Thymus (tissue), 11 donors: Measurements from ENCODE around the gene CMIP. TPM values are rescaled to one million over a fixed set of nuclear protein-coding genes. Genes with fewer than 3 reads are reported as not detected.
A peak's percentile ranks its signal among the peaks of the same experiment; 100 is the strongest.

Experiments used
- DNase-seq, 9 donors: peaks; one replicate each; pipeline ENCODE4 v3.0.0-alpha.2; 2013; ENCODE audit warnings: low spot score in 9 of 9, low read depth in 6 of 9, missing footprints in 1 of 9
- H3K27ac ChIP-seq, 2 donors: one replicate each; pipeline ENCODE4 v1.5.1; 2013; ENCODE audit warnings: control low read depth in 1 of 2, low read depth in 1 of 2, low read length in 1 of 2, mild to moderate bottlenecking in 1 of 2, moderate library complexity in 1 of 2
- H3K27me3 ChIP-seq, 2 donors: one replicate each; pipeline ENCODE4 v1.5.1; 2013; ENCODE audit warnings: low read length in 1 of 2; ENCODE audit not compliant: control insufficient read depth in 2 of 2, insufficient read depth in 1 of 2
- H3K36me3 ChIP-seq, 2 donors: one replicate each; pipeline ENCODE4 v1.5.1; 2013; ENCODE audit warnings: low read length in 1 of 2, mild to moderate bottlenecking in 1 of 2, moderate library complexity in 1 of 2; ENCODE audit not compliant: control insufficient read depth in 2 of 2, insufficient read depth in 2 of 2
- H3K4me1 ChIP-seq, 2 donors: one replicate each; pipeline ENCODE4 v1.5.1; 2013; ENCODE audit warnings: low read length in 2 of 2; ENCODE audit not compliant: control insufficient read depth in 2 of 2, insufficient read depth in 2 of 2
- H3K4me3 ChIP-seq, 2 donors: one replicate each; pipeline ENCODE4 v1.5.1; 2013; ENCODE audit warnings: low read length in 2 of 2, control low read depth in 1 of 2, mild to moderate bottlenecking in 1 of 2
- H3K9me3 ChIP-seq, 2 donors: one replicate each; pipeline ENCODE4 v1.5.1; 2013; ENCODE audit warnings: low read length in 1 of 2, mild to moderate bottlenecking in 1 of 2; ENCODE audit not compliant: control insufficient read depth in 2 of 2, insufficient read depth in 1 of 2
- WGBS: extraction: QIAGEN DNeasy Blood & Tissue Kit; methylation state at CpG from one replicate; pipeline ENCODE4 v1.1.7; 2013; 5-methylcytosine and 5-hydroxymethylcytosine counted together
- polyA plus RNA-seq: library from polyadenylated mRNA; stranded (reverse); fragments of 200-250 nt; gene quantifications from one replicate; pipeline ENCODE4 v1.2.3, GENCODE V29; 2013
- total RNA-seq: library from RNA; stranded (reverse); fragments of 120-200 nt; gene quantifications from one replicate; pipeline ENCODE4 v1.2.4, GENCODE V29; 2013
- donor health status: healthy.

The CMIP gene
- total and polyA plus RNA-seq, 2 donors = 5.2 to 19.4 TPM

- DNase-seq = peak in 2 of 9 donors; percentile 23 to 49
- peaks cover 2 to 7% of the 10 kb centered on the region in 2 donors for H3K4me1 ChIP-seq
- no peaks in the 10 kb centered on the region for H3K27me3 ChIP-seq
- H3K4me3 ChIP-seq = no peak overlapping the region
- 88% methylated on average over 23 of the region's 23 CpGs for WGBS
- H3K36me3 ChIP-seq = peaks cover 41 to 43% of the 10 kb centered on the region in 2 donors
- H3K27ac ChIP-seq = no peak overlapping the region
- H3K9me3 ChIP-seq = no peaks in the 10 kb centered on the region
Observed at GRCh38 chr16:81669473-81670350, 225.1 kb downstream of the CMIP start.

GRCh38 chr16:81671738-81672597 lies 227.4 kb downstream of the CMIP start:
- Histone ChIP-seq H3K9me3 (no peaks in the 10 kb centered on the region), H3K27me3 (no peaks in the 10 kb centered on the region), H3K36me3 (peaks cover 36 to 44% of the 10 kb centered on the region in 2 donors), H3K4me3 (no peak overlapping the region), H3K4me1 (peaks cover 2 to 7% of the 10 kb centered on the region in 2 donors), H3K27ac (no peak overlapping the region)
- no peak for DNase-seq
- WGBS = 97% methylated on average over 14 of the region's 14 CpGs

DNA sequence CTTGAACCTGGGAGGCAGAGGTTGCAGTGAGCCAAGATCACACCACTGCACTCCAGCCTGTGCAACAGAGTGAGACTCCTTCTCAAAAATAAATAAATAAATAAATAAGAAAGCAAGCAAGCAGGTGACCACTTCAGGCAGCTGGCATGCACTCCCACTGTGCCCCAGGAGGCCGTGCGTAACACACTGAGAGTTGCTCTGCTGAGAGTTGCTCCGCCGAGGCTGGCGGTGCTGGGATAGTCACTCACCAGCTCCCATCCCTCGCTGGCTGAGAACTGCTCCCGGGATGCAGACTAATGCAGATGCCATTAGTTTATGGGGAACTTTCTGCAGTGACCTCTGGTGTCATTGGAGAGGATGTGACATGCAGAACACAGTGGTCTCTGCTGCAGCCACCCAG lies 228.8 kb downstream of the CMIP start:
- no peak for DNase-seq
- Histone ChIP-seq H3K4me1 (peaks cover 2 to 7% of the 10 kb centered on the region in 2 donors), H3K27ac (no peak overlapping the region), H3K9me3 (no peaks in the 10 kb centered on the region), H3K27me3 (no peaks in the 10 kb centered on the region), H3K4me3 (no peak overlapping the region), H3K36me3 (peaks cover 43 to 46% of the 10 kb centered on the region in 2 donors)
- WGBS = 97% methylated on average over 7 of the region's 7 CpGs

- Histone ChIP-seq H3K27ac (no peak overlapping the region), H3K4me3 (no peak overlapping the region), H3K36me3 (peaks cover 51 to 63% of the 10 kb centered on the region in 2 donors), H3K4me1 (no peaks in the 10 kb centered on the region), H3K9me3 (peaks cover 0 to 1% of the 10 kb centered on the region in 2 donors), H3K27me3 (no peaks in the 10 kb centered on the region)
- WGBS = 98% methylated on average over 3 of the region's 3 CpGs
- DNase-seq = no peak
Observed at GRCh38 chr16:81675662-81676061, 231.1 kb downstream of the CMIP start.

- WGBS = 96% methylated on average over 19 of the region's 19 CpGs
Observed at GRCh38 chr16:81676066-81676882, 231.7 kb downstream of the CMIP start.

DNA sequence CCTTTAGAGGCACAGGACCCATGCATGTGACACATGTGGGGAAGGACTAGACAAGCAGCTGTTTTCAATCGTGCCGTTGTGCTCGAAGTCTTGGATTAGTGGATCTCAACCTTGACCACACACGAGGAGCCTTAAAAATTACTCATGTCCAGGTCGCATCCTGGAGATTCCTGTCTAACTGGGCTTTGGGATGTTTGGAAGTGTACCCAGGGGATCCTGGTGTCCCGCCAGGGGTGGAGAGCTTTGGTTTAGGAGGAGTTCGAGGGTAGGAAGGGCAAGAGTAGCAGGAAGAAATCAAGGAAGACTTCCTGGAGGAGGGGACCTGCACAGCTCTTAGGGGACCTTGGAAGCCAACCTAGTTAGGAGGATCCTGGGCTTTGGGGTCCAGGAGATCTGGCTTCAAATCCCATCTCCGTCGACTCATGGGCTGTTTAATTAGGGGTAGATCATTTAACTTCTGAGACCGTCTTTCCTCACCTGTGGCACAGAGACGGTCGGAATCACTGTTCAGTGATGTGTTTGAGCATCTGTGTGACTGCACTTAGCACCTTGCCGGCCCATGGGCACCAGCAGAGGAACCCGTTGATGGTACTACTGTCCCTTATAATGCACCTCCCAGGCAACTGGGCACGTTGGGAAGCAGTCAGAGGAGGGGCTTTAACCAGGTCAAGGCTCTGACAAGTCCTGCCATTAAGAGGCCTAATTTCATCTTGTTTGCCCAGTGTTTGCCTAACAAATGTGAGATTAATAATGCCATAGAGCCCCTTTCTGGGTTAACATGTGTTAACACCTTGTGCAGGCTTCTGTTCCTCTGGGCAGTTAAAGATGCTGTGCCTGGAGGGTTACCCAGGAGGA lies 232.5 kb downstream of the CMIP start:
- H3K27ac ChIP-seq = no peak overlapping the region
- H3K4me1 ChIP-seq = no peaks in the 10 kb centered on the region
- no peak overlapping the region for H3K4me3 ChIP-seq
- no peaks in the 10 kb centered on the region for H3K27me3 ChIP-seq
- peaks cover 0 to 1% of the 10 kb centered on the region in 2 donors for H3K9me3 ChIP-seq
- peaks cover 47 to 64% of the 10 kb centered on the region in 2 donors for H3K36me3 ChIP-seq
- 98% methylated on average over 15 of the region's 15 CpGs for WGBS
- DNase-seq = no peak

More at GRCh38 chr16:81676066-81676882, 231.7 kb downstream of the CMIP start:
- H3K9me3 ChIP-seq = peaks cover 0 to 1% of the 10 kb centered on the region in 2 donors
- no peak overlapping the region for H3K27ac ChIP-seq
- H3K36me3 ChIP-seq = peaks cover 49 to 69% of the 10 kb centered on the region in 2 donors
- DNase-seq = no peak
- no peak overlapping the region for H3K4me3 ChIP-seq
- H3K4me1 ChIP-seq = no peaks in the 10 kb centered on the region
- H3K27me3 ChIP-seq = no peaks in the 10 kb centered on the region

DNA sequence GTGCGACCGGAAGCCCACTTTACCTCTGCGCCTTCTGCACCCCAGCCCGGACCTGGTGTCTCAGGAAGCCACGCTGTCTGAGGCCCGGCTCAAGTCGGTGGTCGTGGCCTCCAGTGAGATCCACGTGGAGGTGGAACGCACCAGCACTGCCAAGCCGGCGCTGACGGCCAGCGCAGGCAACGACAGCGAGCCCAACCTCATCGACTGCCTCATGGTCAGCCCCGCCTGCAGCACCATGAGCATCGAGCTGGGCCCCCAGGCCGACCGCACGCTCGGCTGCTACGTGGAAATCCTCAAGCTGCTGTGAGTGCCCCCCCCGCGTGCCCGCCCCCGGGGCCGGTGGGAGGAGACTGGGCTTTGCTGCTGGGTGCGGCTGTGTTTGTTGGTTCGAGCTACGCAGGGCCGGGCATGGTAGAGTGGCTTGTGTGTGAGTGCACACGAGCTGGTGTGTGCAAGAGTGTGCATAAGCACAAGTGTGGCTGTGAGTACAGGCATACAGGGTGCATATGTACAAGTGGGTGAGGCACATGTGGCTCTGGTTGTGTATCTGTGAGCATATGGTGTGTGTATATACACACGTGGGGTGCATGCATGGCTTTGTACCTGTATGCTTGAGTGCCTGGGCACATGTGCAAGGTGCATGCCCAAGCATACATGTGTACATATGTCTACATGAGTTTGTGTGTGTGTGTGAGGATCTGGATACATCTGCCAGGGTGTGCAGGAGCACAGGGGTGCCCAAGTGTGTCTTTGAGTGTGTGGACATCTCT lies 233.9 kb downstream of the CMIP start:
- H3K4me1 ChIP-seq = no peaks in the 10 kb centered on the region
- DNase-seq = no peak
- H3K36me3 ChIP-seq = peaks cover 46 to 51% of the 10 kb centered on the region in 2 donors
- H3K27me3 ChIP-seq = no peaks in the 10 kb centered on the region
- no peak overlapping the region for H3K27ac ChIP-seq
- H3K9me3 ChIP-seq = peaks cover 0 to 1% of the 10 kb centered on the region in 2 donors
- WGBS = 94% methylated on average over 35 of the region's 35 CpGs
- no peak overlapping the region for H3K4me3 ChIP-seq
